ENCODE results near the gene SLC23A3. TPM values are rescaled to one million over a fixed set of nuclear protein-coding genes. Genes with fewer than 3 reads are reported as not detected.
A peak's percentile ranks its signal among the peaks of the same experiment; 100 is the strongest.
"Not testable (repeated sequence)": the region's sequence is repeated elsewhere in the genome, so short reads cannot be mapped to it uniquely, and the experiment has no call there.

Gene SLC23A3
- total RNA-seq, 1 donor from 2014 or later = 1.6 TPM

- DNase-seq (ENCODE audit: low read depth) = no peak
Measured at GRCh38 chr2:219204425-219205164, 34.8 kb upstream of the SLC23A3 start.

GRCh38 chr2:219201331-219201730, 31.5 kb upstream of the SLC23A3 start:
- DNase-seq (ENCODE audit: low read depth) = not testable (repeated sequence)

- DNase-seq (ENCODE audit: low read depth) = not testable (repeated sequence)
Measured at GRCh38 chr2:219200502-219201326, 30.9 kb upstream of the SLC23A3 start.

- DNase-seq (ENCODE audit: low read depth) = no peak
Measured at GRCh38 chr2:219199470-219200211, 29.8 kb upstream of the SLC23A3 start.

GRCh38 chr2:219198974-219199373, 29.1 kb upstream of the SLC23A3 start:
- DNase-seq (ENCODE audit: low read depth) = no peak

- no peak for DNase-seq (ENCODE audit: low read depth)
Measured at GRCh38 chr2:219197388-219197787, 27.6 kb upstream of the SLC23A3 start.

GRCh38 chr2:219186754-219187456, 17.1 kb upstream of the SLC23A3 start:
- DNase-seq (ENCODE audit: low read depth) = no peak

GRCh38 chr2:219184121-219184520, 14.3 kb upstream of the SLC23A3 start:
- DNase-seq (ENCODE audit: low read depth) = no peak

GRCh38 chr2:219183151-219183772, 13.4 kb upstream of the SLC23A3 start:
- DNase-seq (ENCODE audit: low read depth) = no peak

- DNase-seq (ENCODE audit: low read depth) = no peak
Measured at GRCh38 chr2:219182331-219183150, 12.7 kb upstream of the SLC23A3 start.

GRCh38 chr2:219181531-219181930, 11.7 kb upstream of the SLC23A3 start:
- no peak for DNase-seq (ENCODE audit: low read depth)

GRCh38 chr2:219180961-219181360, 11.1 kb upstream of the SLC23A3 start:
- no peak for DNase-seq (ENCODE audit: low read depth)

- no peak for DNase-seq (ENCODE audit: low read depth)
Measured at GRCh38 chr2:219179601-219180465, 10.0 kb upstream of the SLC23A3 start.

- no peak for DNase-seq (ENCODE audit: low read depth)
Measured at GRCh38 chr2:219178377-219179175, 8.7 kb upstream of the SLC23A3 start.

- DNase-seq (ENCODE audit: low read depth) = peak; percentile 84
Measured at GRCh38 chr2:219177552-219178376, 7.9 kb upstream of the SLC23A3 start, which contains the start of gene RETREG2. Gene RETREG2, plus strand, starts transcription at chr2:219178275. Its CDS starts 78 bp downstream, at chr2:219178353.

- DNase-seq (ENCODE audit: low read depth) = peak; percentile 39
Measured at GRCh38 chr2:219176818-219177551, 7.2 kb upstream of the SLC23A3 start, which contains the start of gene CNPPD1. Gene CNPPD1, minus strand, starts transcription at chr2:219176925. Its CDS starts 97 bp downstream, at chr2:219176828.

Measured in renal cortical epithelial cell (primary cell).